HepG2 (cell line): Measurements from ENCODE around the gene TMEM253. TPM values are rescaled to one million over a fixed set of nuclear protein-coding genes. Genes with fewer than 3 reads are reported as not detected.

Experiments
- BHLHE40 ChIP-seq: IDR thresholded peaks from 2 replicates; pipeline ENCODE4 v1.6.1; 2011; ENCODE audit warnings: low read length, improper control_type of control experiment
- BORCS8-MEF2B ChIP-seq: sonication (generic); formaldehyde crosslinking; IDR thresholded peaks from 2 replicates; pipeline ENCODE4 v1.8.0; 2022; ENCODE audit warnings: mild to moderate bottlenecking, missing genetic modification reagents
- ISX ChIP-seq: sonication (generic); formaldehyde crosslinking; conservative IDR thresholded peaks from 2 replicates; pipeline ENCODE4 v1.5.0; 2020; ENCODE audit warnings: missing genetic modification reagents
- JUNB ChIP-seq: sonication (generic); formaldehyde crosslinking; IDR thresholded peaks from 2 replicates; pipeline ENCODE4 v1.8.0; 2022; ENCODE audit warnings: missing genetic modification reagents, mild to moderate bottlenecking, borderline replicate concordance
- KLF15 ChIP-seq: sonication (generic); formaldehyde crosslinking; IDR thresholded peaks from 2 replicates; pipeline ENCODE4 v1.8.1; 2023; ENCODE audit warnings: borderline replicate concordance, mild to moderate bottlenecking, inconsistent platforms, missing genetic modification reagents, mixed read lengths
- NCOA1 ChIP-seq: sonication (generic); formaldehyde crosslinking; IDR thresholded peaks from 2 replicates; pipeline ENCODE4 v1.9.0; 2021; ENCODE audit warnings: missing genetic modification reagents
- RFX1 ChIP-seq: fragments of 450-650 bp; IDR thresholded peaks from 2 replicates; pipeline ENCODE4 v1.6.1; 2017
- RFXAP ChIP-seq: sonication (generic); formaldehyde crosslinking; IDR thresholded peaks from 2 replicates; pipeline ENCODE4 v1.4.0; 2020; ENCODE audit warnings: missing genetic modification reagents, borderline replicate concordance
- SP2 ChIP-seq: sonication (generic); formaldehyde crosslinking; IDR thresholded peaks from 2 replicates; pipeline ENCODE4 v1.5.1; 2020; ENCODE audit warnings: mild to moderate bottlenecking, missing genetic modification reagents
- SP5 ChIP-seq: IDR thresholded peaks from 2 replicates; pipeline ENCODE4 v1.6.1; 2016; ENCODE audit warnings: low read depth, borderline replicate concordance
- TCF7L2 ChIP-seq: IDR thresholded peaks from 2 replicates; pipeline ENCODE4 v1.6.1; 2011; ENCODE audit warnings: mild to moderate bottlenecking, low read depth, low read length, moderate library complexity
- ZNF12 ChIP-seq: sonication (generic); formaldehyde crosslinking; IDR thresholded peaks from 2 replicates; pipeline ENCODE4 v1.5.0; 2020; ENCODE audit warnings: missing genetic modification reagents
- ZNF24 ChIP-seq: fragments of 450-650 bp; IDR thresholded peaks from 2 replicates; pipeline ENCODE4 v1.6.1; 2017; ENCODE audit warnings: antibody characterized with exemption, mild to moderate bottlenecking
- ZNF530 ChIP-seq: sonication (generic); formaldehyde crosslinking; IDR thresholded peaks from 2 replicates; pipeline ENCODE4 v1.5.0; 2020; ENCODE audit warnings: low read depth, mild to moderate bottlenecking, missing genetic modification reagents
- ZNF619 ChIP-seq: sonication (generic); formaldehyde crosslinking; IDR thresholded peaks from 2 replicates; pipeline ENCODE4 v1.4.0; 2020; ENCODE audit warnings: mild to moderate bottlenecking, missing genetic modification reagents
- ZNF747 ChIP-seq: sonication (generic); formaldehyde crosslinking; IDR thresholded peaks from 2 replicates; pipeline ENCODE4 v1.8.1; 2023; ENCODE audit warnings: missing genetic modification reagents, mild to moderate bottlenecking, borderline replicate concordance
- polyA plus RNA-seq, 8 experiments: library from polyadenylated mRNA; depleted of rRNA in 3 of 8; stranded (reverse) in 7 of 8; unstranded in 1 of 8; fragments of >200 nt; fragmentation: Illumina TruSeq in 4 of 8; extraction: Trizol in 4 of 8; gene quantifications; 2 replicates each; pipeline versions ENCODE4 v1.2.1 to v1.2.3, GENCODE V29; 2011 to 2016; ENCODE audit warnings: low read depth in 4 of 8, missing spikeins in 1 of 8, mixed read lengths in 1 of 8; ENCODE audit not compliant: insufficient read depth in 1 of 8
- total RNA-seq, 5 experiments: library from RNA; depleted of rRNA; stranded (reverse); fragments of >200 nt; fragmentation: Illumina TruSeq; extraction: Trizol; gene quantifications; 2 replicates each; pipeline ENCODE4 v1.2.3, GENCODE V29; 2016; ENCODE audit warnings: low read depth in 1 of 5
- TF ChIP-seq, protein P1 (sequence below): sonication (generic); formaldehyde crosslinking; IDR thresholded peaks from 2 replicates; pipeline ENCODE4 v1.4.0; 2020; ENCODE audit warnings: missing genetic modification reagents
- TF ChIP-seq, protein P2 (sequence below): sonication (generic); formaldehyde crosslinking; IDR thresholded peaks from 2 replicates; pipeline ENCODE4 v1.4.0; 2020; ENCODE audit warnings: low read depth, mild to moderate bottlenecking, missing genetic modification reagents
- TF ChIP-seq, protein P3 (sequence below): sonication (generic); IDR thresholded peaks from 2 replicates; pipeline ENCODE4 v1.6.1; 2016; ENCODE audit warnings: low read depth, borderline replicate concordance
- TF ChIP-seq, protein P4 (sequence below): sonication (generic); formaldehyde crosslinking; conservative IDR thresholded peaks from 2 replicates; pipeline ENCODE4 v1.8.0; 2022; ENCODE audit warnings: missing genetic modification reagents
- TF ChIP-seq, protein P5 (sequence below): IDR thresholded peaks from 2 replicates; pipeline ENCODE4 v1.4.0; 2020; ENCODE audit warnings: mild to moderate bottlenecking, missing genetic modification reagents

Gene TMEM253
- total and polyA plus RNA-seq, 2 of the 13 experiments (the other 11 are each of a cell fraction or from before 2014, with no cell fraction given): 0.29 to 0.45 TPM

DNA sequence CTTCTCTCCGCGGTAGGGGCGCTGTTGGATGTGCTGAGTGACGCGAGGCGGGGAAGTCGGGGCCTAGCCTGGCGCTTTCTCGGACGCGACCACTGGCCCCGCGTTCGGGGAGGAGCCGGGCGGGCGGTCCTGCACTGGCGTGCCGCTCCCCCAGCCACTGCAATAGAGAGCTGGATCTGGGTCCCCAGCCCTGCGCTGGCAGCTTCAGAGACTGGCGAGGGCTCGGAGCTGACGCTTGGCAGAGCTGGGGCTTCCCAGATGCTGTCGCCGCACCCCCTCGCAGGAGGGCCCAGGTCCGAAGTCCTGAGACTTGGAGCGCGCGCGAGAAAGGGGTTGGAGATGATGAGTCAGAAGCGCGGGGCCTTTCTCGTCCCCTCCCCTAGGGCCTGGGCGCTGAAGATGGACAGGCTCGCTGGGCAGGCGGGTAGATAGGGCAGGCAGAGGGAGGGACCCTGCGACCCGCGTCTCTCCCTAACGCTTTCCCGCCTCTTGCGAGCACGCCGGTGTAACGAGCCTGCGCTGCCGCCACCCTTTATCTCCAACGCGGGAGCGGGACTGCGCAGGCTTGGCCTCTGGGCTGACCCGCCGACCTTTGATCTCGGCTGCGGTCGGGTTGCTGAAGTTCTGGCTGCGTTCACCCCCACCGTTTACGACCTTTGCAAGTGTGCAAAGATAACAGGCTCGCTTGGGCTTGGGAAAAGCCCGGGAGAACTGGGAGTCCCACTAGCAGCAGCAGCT lies 3.0 kb downstream of the TMEM253 start (continued):
- TF ChIP-seq JUNB (CRISPR knock-in tag) (peak; percentile 95; the same call in 1 of the 2 replicates), ZNF24 (peak; percentile 26), RFX1 (no peak), ZNF747 (peak; percentile 100), ZNF619 (peak; percentile 98), SP5 (CRISPR knock-in tag) (peak; percentile 80), BHLHE40 (peak; percentile 96), SP2 (CRISPR knock-in tag) (no peak), NCOA1 (CRISPR knock-in tag) (peak; percentile 40; the same call in 1 of the 2 replicates), ISX (CRISPR knock-in tag) (0 out of 2 replicates have a peak, but pooled peaks have one; percentile 80), ZNF12 (peak; percentile 73), TCF7L2 (no peak), KLF15 (CRISPR knock-in tag) (peak; percentile 95), ZNF530 (0 out of 2 replicates have a peak, but pooled peaks have one; percentile 72), BORCS8-MEF2B (CRISPR knock-in tag) (peak; percentile 100), RFXAP (CRISPR knock-in tag) (peak; percentile 72; the same call in 1 of the 2 replicates)
- TF ChIP-seq, protein P1, sequence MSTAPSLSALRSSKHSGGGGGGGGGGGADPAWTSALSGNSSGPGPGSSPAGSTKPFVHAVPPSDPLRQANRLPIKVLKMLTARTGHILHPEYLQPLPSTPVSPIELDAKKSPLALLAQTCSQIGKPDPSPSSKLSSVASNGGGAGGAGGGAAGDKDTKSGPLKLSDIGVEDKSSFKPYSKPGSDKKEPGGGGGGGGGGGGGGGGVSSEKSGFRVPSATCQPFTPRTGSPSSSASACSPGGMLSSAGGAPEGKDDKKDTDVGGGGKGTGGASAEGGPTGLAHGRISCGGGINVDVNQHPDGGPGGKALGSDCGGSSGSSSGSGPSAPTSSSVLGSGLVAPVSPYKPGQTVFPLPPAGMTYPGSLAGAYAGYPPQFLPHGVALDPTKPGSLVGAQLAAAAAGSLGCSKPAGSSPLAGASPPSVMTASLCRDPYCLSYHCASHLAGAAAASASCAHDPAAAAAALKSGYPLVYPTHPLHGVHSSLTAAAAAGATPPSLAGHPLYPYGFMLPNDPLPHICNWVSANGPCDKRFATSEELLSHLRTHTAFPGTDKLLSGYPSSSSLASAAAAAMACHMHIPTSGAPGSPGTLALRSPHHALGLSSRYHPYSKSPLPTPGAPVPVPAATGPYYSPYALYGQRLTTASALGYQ (CRISPR knock-in tag): peak; percentile 87
- TF ChIP-seq, protein P2, sequence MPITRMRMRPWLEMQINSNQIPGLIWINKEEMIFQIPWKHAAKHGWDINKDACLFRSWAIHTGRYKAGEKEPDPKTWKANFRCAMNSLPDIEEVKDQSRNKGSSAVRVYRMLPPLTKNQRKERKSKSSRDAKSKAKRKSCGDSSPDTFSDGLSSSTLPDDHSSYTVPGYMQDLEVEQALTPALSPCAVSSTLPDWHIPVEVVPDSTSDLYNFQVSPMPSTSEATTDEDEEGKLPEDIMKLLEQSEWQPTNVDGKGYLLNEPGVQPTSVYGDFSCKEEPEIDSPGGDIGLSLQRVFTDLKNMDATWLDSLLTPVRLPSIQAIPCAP: 0 out of 2 replicates have a peak, but pooled peaks have one; percentile 16
- TF ChIP-seq, protein P3, sequence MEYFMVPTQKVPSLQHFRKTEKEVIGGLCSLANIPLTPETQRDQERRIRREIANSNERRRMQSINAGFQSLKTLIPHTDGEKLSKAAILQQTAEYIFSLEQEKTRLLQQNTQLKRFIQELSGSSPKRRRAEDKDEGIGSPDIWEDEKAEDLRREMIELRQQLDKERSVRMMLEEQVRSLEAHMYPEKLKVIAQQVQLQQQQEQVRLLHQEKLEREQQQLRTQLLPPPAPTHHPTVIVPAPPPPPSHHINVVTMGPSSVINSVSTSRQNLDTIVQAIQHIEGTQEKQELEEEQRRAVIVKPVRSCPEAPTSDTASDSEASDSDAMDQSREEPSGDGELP: no peak; the same call in 1 of the 2 replicates
- TF ChIP-seq, protein P4, sequence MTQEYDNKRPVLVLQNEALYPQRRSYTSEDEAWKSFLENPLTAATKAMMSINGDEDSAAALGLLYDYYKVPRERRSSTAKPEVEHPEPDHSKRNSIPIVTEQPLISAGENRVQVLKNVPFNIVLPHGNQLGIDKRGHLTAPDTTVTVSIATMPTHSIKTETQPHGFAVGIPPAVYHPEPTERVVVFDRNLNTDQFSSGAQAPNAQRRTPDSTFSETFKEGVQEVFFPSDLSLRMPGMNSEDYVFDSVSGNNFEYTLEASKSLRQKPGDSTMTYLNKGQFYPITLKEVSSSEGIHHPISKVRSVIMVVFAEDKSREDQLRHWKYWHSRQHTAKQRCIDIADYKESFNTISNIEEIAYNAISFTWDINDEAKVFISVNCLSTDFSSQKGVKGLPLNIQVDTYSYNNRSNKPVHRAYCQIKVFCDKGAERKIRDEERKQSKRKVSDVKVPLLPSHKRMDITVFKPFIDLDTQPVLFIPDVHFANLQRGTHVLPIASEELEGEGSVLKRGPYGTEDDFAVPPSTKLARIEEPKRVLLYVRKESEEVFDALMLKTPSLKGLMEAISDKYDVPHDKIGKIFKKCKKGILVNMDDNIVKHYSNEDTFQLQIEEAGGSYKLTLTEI (CRISPR knock-in tag): no peak
- TF ChIP-seq, protein P5, sequence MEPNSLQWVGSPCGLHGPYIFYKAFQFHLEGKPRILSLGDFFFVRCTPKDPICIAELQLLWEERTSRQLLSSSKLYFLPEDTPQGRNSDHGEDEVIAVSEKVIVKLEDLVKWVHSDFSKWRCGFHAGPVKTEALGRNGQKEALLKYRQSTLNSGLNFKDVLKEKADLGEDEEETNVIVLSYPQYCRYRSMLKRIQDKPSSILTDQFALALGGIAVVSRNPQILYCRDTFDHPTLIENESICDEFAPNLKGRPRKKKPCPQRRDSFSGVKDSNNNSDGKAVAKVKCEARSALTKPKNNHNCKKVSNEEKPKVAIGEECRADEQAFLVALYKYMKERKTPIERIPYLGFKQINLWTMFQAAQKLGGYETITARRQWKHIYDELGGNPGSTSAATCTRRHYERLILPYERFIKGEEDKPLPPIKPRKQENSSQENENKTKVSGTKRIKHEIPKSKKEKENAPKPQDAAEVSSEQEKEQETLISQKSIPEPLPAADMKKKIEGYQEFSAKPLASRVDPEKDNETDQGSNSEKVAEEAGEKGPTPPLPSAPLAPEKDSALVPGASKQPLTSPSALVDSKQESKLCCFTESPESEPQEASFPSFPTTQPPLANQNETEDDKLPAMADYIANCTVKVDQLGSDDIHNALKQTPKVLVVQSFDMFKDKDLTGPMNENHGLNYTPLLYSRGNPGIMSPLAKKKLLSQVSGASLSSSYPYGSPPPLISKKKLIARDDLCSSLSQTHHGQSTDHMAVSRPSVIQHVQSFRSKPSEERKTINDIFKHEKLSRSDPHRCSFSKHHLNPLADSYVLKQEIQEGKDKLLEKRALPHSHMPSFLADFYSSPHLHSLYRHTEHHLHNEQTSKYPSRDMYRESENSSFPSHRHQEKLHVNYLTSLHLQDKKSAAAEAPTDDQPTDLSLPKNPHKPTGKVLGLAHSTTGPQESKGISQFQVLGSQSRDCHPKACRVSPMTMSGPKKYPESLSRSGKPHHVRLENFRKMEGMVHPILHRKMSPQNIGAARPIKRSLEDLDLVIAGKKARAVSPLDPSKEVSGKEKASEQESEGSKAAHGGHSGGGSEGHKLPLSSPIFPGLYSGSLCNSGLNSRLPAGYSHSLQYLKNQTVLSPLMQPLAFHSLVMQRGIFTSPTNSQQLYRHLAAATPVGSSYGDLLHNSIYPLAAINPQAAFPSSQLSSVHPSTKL (CRISPR knock-in tag): peak; percentile 67
